K562 (cell line): ENCODE results near the gene PAGE5. TPM values are rescaled to one million over a fixed set of nuclear protein-coding genes. Genes with fewer than 3 reads are reported as not detected.

Experiments
- CAMTA2 ChIP-seq: fragments of 250-450 bp; sonication (Bioruptor Pico); conservative IDR thresholded peaks from 2 replicates; pipeline ENCODE4 v1.5.1; 2022
- FOXP1 ChIP-seq: sonication (generic); formaldehyde crosslinking; IDR thresholded peaks from 2 replicates; pipeline ENCODE4 v1.8.0; 2022; ENCODE audit warnings: mild to moderate bottlenecking, missing genetic modification reagents
- MXI1 ChIP-seq: IDR thresholded peaks from 2 replicates; pipeline ENCODE4 v1.6.1; 2011; ENCODE audit warnings: low read depth, mild to moderate bottlenecking, improper control_type of control experiment, low read length
- PHB2 ChIP-seq: fragments of 450-650 bp; IDR thresholded peaks from 2 replicates; pipeline ENCODE4 v1.6.1; 2017; ENCODE audit warnings: low read depth
- PHF8 ChIP-seq: fragments of 200-600 bp; sonication (generic); IDR thresholded peaks from 2 replicates; pipeline ENCODE4 v1.6.1; 2012; ENCODE audit warnings: mixed run types, mild to moderate bottlenecking, inconsistent platforms, low read length, moderate library complexity, borderline replicate concordance
- POLR2A ChIP-seq: fragments of 450-650 bp; conservative IDR thresholded peaks from 2 replicates; pipeline ENCODE4 v1.6.1; 2016
- SP1 ChIP-seq: sonication (generic); formaldehyde crosslinking; IDR thresholded peaks from 2 replicates; pipeline ENCODE4 v1.8.1; 2022; ENCODE audit warnings: mild to moderate bottlenecking, missing genetic modification reagents
- SP2 ChIP-seq: IDR thresholded peaks from 2 replicates; pipeline ENCODE4 v1.6.1; 2011; ENCODE audit warnings: mild to moderate bottlenecking, low read depth, low read length, moderate library complexity; ENCODE audit not compliant: poor library complexity, severe bottlenecking; ENCODE audit errors: extremely low read depth
- TOE1 ChIP-seq, 2 experiments: fragments of 450-650 bp in 1 of 2; sonication (generic) in 1 of 2; formaldehyde crosslinking in 1 of 2; IDR thresholded peaks; 2 replicates each; pipeline versions ENCODE4 v1.7.1 to v1.8.0; 2016 to 2022; ENCODE audit warnings: borderline replicate concordance in 2 of 2, mild to moderate bottlenecking in 2 of 2, antibody characterized with exemption in 1 of 2, inconsistent platforms in 1 of 2, low read depth in 1 of 2, missing genetic modification reagents in 1 of 2, moderate library complexity in 1 of 2
- YBX1 ChIP-seq: fragments of 450-650 bp; IDR thresholded peaks from 2 replicates; pipeline ENCODE4 v1.7.1; 2016; ENCODE audit warnings: mild to moderate bottlenecking
- ZNF121 ChIP-seq: sonication (generic); formaldehyde crosslinking; conservative IDR thresholded peaks from 2 replicates; pipeline ENCODE4 v1.8.0; 2022; ENCODE audit warnings: missing genetic modification reagents
- ZNF347 ChIP-seq: fragments of 450-650 bp; formaldehyde crosslinking; IDR thresholded peaks from 2 replicates; pipeline ENCODE4 v1.4.0; 2020; ENCODE audit warnings: low read depth, mild to moderate bottlenecking, moderate library complexity
- ZNF583 ChIP-seq: fragments of 250-450 bp; sonication (Bioruptor Pico); IDR thresholded peaks from 2 replicates; pipeline ENCODE4 v1.4.0; 2020
- ZNF644 ChIP-seq: fragments of 200-800 bp; sonication (Bioruptor generic); IDR thresholded peaks from 2 replicates; pipeline ENCODE4 v1.6.1; 2016; ENCODE audit warnings: low read depth, missing genetic modification characterization, missing compliant biosample characterization
- polyA plus RNA-seq, 8 experiments: library from polyadenylated mRNA; depleted of rRNA in 4 of 8; stranded (reverse) in 5 of 8; unstranded in 3 of 8; fragments of >200 nt; fragmentation: Nextera tagmentation in 2 of 8; fragmentation: Illumina TruSeq in 1 of 8; extraction: Ambion mirVana in 2 of 8; extraction: Trizol in 1 of 8; gene quantifications; 2 replicates each; pipeline versions ENCODE4 v1.2.1 to v1.2.3, GENCODE V29; 2011 to 2014; ENCODE audit warnings: inconsistent platforms in 1 of 8, missing spikeins in 1 of 8
- total RNA-seq, 7 experiments: library from RNA; depleted of rRNA in 6 of 7; stranded (reverse); fragments of >200 nt in 6 of 7; fragmentation: Illumina TruSeq in 2 of 7; extraction: Trizol in 2 of 7; gene quantifications; 2 replicates each; pipeline versions ENCODE4 v1.2.1 to v1.2.3, GENCODE V29; 2011 to 2021; ENCODE audit warnings: low replicate concordance in 1 of 7
- TF ChIP-seq, protein P1 (sequence below): fragments of 450-650 bp; IDR thresholded peaks from 2 replicates; pipeline ENCODE4 v1.6.1; 2016; ENCODE audit warnings: mild to moderate bottlenecking, moderate library complexity
- TF ChIP-seq, protein P2 (sequence below): fragments of 250-450 bp; sonication (Bioruptor Pico); IDR thresholded peaks from 2 replicates; pipeline ENCODE4 v1.8.0; 2022; ENCODE audit warnings: moderate library complexity, mild to moderate bottlenecking, inconsistent platforms

The PAGE5 gene
- total and polyA plus RNA-seq, 9 of the 15 experiments (the other 6 are each of a cell fraction or from before 2014, with no cell fraction given), result 146 to 571 (median 342) TPM

GRCh38 chrX:55220119-55220794 is at the start of gene PAGE5 (continued):
- TF ChIP-seq, protein P1, sequence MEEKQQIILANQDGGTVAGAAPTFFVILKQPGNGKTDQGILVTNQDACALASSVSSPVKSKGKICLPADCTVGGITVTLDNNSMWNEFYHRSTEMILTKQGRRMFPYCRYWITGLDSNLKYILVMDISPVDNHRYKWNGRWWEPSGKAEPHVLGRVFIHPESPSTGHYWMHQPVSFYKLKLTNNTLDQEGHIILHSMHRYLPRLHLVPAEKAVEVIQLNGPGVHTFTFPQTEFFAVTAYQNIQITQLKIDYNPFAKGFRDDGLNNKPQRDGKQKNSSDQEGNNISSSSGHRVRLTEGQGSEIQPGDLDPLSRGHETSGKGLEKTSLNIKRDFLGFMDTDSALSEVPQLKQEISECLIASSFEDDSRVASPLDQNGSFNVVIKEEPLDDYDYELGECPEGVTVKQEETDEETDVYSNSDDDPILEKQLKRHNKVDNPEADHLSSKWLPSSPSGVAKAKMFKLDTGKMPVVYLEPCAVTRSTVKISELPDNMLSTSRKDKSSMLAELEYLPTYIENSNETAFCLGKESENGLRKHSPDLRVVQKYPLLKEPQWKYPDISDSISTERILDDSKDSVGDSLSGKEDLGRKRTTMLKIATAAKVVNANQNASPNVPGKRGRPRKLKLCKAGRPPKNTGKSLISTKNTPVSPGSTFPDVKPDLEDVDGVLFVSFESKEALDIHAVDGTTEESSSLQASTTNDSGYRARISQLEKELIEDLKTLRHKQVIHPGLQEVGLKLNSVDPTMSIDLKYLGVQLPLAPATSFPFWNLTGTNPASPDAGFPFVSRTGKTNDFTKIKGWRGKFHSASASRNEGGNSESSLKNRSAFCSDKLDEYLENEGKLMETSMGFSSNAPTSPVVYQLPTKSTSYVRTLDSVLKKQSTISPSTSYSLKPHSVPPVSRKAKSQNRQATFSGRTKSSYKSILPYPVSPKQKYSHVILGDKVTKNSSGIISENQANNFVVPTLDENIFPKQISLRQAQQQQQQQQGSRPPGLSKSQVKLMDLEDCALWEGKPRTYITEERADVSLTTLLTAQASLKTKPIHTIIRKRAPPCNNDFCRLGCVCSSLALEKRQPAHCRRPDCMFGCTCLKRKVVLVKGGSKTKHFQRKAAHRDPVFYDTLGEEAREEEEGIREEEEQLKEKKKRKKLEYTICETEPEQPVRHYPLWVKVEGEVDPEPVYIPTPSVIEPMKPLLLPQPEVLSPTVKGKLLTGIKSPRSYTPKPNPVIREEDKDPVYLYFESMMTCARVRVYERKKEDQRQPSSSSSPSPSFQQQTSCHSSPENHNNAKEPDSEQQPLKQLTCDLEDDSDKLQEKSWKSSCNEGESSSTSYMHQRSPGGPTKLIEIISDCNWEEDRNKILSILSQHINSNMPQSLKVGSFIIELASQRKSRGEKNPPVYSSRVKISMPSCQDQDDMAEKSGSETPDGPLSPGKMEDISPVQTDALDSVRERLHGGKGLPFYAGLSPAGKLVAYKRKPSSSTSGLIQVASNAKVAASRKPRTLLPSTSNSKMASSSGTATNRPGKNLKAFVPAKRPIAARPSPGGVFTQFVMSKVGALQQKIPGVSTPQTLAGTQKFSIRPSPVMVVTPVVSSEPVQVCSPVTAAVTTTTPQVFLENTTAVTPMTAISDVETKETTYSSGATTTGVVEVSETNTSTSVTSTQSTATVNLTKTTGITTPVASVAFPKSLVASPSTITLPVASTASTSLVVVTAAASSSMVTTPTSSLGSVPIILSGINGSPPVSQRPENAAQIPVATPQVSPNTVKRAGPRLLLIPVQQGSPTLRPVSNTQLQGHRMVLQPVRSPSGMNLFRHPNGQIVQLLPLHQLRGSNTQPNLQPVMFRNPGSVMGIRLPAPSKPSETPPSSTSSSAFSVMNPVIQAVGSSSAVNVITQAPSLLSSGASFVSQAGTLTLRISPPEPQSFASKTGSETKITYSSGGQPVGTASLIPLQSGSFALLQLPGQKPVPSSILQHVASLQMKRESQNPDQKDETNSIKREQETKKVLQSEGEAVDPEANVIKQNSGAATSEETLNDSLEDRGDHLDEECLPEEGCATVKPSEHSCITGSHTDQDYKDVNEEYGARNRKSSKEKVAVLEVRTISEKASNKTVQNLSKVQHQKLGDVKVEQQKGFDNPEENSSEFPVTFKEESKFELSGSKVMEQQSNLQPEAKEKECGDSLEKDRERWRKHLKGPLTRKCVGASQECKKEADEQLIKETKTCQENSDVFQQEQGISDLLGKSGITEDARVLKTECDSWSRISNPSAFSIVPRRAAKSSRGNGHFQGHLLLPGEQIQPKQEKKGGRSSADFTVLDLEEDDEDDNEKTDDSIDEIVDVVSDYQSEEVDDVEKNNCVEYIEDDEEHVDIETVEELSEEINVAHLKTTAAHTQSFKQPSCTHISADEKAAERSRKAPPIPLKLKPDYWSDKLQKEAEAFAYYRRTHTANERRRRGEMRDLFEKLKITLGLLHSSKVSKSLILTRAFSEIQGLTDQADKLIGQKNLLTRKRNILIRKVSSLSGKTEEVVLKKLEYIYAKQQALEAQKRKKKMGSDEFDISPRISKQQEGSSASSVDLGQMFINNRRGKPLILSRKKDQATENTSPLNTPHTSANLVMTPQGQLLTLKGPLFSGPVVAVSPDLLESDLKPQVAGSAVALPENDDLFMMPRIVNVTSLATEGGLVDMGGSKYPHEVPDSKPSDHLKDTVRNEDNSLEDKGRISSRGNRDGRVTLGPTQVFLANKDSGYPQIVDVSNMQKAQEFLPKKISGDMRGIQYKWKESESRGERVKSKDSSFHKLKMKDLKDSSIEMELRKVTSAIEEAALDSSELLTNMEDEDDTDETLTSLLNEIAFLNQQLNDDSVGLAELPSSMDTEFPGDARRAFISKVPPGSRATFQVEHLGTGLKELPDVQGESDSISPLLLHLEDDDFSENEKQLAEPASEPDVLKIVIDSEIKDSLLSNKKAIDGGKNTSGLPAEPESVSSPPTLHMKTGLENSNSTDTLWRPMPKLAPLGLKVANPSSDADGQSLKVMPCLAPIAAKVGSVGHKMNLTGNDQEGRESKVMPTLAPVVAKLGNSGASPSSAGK, result peak; percentile 90
- TF ChIP-seq ZNF121 (CRISPR knock-in tag) (no peak), YBX1 (no peak), ZNF583 (CRISPR knock-in tag) (no peak), PHF8 (peak; percentile 30; the same call in 1 of the 2 replicates), POLR2A (peak; percentile 76), PHB2 (no peak), ZNF644 (no peak), ZNF347 (CRISPR knock-in tag) (no peak), SP2 (no peak), CAMTA2 (CRISPR knock-in tag) (no peak), MXI1 (no peak), FOXP1 (CRISPR knock-in tag) (0 out of 2 replicates have a peak, but pooled peaks have one; percentile 21), SP1 (no peak), TOE1 (IDR thresholded peaks at IDR 0.05; ENCODE audit: borderline replicate concordance) (peak; percentile 60; the same call in 1 of the 2 replicates), TOE1 (CRISPR knock-in tag; IDR thresholded peaks at IDR 0.05; ENCODE audit: borderline replicate concordance, low read depth) (no peak)
- TF ChIP-seq, protein P2, sequence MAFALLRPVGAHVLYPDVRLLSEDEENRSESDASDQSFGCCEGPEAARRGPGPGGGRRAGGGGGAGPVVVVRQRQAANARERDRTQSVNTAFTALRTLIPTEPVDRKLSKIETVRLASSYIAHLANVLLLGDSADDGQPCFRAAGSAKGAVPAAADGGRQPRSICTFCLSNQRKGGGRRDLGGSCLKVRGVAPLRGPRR (CRISPR knock-in tag), result no peak
